Uterus (tissue), 2 donors: ENCODE measurements around the gene ABCG1.

Source experiments
- POLR2A ChIP-seq, 2 donors: fragments of 450-650 bp; IDR thresholded peaks; one replicate each; pipeline ENCODE4 v1.6.1; 2016; ENCODE audit warnings: antibody characterized with exemption in 2 of 2, mild to moderate bottlenecking in 1 of 2, moderate library complexity in 1 of 2
- TF ChIP-seq, protein P1 (sequence below), 4 experiments: fragments of 200-600 bp in 2 of 4; fragments of 450-650 bp in 2 of 4; sonication (generic) in 2 of 4; IDR thresholded peaks; one replicate each; pipeline ENCODE4 v1.5.1; 2016 to 2019; ENCODE audit warnings: antibody characterized with exemption in 4 of 4, mild to moderate bottlenecking in 2 of 4, moderate library complexity in 1 of 4

GRCh38 chr21:42258885-42259407 lies 40.0 kb downstream of the ABCG1 start:
- TF ChIP-seq, protein P1, sequence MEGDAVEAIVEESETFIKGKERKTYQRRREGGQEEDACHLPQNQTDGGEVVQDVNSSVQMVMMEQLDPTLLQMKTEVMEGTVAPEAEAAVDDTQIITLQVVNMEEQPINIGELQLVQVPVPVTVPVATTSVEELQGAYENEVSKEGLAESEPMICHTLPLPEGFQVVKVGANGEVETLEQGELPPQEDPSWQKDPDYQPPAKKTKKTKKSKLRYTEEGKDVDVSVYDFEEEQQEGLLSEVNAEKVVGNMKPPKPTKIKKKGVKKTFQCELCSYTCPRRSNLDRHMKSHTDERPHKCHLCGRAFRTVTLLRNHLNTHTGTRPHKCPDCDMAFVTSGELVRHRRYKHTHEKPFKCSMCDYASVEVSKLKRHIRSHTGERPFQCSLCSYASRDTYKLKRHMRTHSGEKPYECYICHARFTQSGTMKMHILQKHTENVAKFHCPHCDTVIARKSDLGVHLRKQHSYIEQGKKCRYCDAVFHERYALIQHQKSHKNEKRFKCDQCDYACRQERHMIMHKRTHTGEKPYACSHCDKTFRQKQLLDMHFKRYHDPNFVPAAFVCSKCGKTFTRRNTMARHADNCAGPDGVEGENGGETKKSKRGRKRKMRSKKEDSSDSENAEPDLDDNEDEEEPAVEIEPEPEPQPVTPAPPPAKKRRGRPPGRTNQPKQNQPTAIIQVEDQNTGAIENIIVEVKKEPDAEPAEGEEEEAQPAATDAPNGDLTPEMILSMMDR (IDR thresholded peaks at IDR 0.05) = no peak
- no peak for TF ChIP-seq POLR2A (IDR thresholded peaks at IDR 0.05)
